DMS79 treated with DMSO at 0.1 percent for 48 hours (cell line): ENCODE results near the gene TMOD2.
A peak's percentile ranks its signal among the peaks of the same experiment; 100 is the strongest.

ENCODE experiments used
- DNase-seq: peaks from one replicate; lab custom pipeline; 2025; lab: John Stamatoyannopoulos, UW

TMOD2 gene

GRCh38 chr15:51750792-51751696 lies at the start of gene TMOD2:
TSS of gene TMOD2 (plus strand) at chr15:51751597. CDS start at chr15:51766442, 14,845 bp downstream.
- peak; percentile 49 for DNase-seq

- no peak for DNase-seq
These were observed 48.7 kb upstream of the TMOD2 start for GRCh38 chr15:51702710-51703109.

DNA sequence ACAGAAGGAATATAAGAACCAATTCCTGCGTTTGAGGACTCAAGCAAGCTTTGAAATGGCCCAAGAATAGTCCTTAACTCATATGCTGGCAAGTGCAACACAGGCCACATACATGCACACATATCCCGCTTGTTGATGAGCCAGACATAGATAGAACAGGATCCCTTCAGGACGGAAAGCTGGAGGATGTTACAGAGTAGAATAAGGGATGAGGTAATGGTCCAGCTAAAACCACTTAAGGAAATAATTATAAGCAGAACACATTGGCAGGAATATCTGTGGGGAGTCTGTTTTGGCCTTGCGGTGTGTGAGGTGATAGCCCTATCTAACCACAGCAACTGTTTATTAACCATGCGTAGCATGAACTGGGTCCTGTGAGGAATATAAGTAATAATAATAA lies 45.1 kb upstream of the TMOD2 start:
- DNase-seq: no peak

DNA sequence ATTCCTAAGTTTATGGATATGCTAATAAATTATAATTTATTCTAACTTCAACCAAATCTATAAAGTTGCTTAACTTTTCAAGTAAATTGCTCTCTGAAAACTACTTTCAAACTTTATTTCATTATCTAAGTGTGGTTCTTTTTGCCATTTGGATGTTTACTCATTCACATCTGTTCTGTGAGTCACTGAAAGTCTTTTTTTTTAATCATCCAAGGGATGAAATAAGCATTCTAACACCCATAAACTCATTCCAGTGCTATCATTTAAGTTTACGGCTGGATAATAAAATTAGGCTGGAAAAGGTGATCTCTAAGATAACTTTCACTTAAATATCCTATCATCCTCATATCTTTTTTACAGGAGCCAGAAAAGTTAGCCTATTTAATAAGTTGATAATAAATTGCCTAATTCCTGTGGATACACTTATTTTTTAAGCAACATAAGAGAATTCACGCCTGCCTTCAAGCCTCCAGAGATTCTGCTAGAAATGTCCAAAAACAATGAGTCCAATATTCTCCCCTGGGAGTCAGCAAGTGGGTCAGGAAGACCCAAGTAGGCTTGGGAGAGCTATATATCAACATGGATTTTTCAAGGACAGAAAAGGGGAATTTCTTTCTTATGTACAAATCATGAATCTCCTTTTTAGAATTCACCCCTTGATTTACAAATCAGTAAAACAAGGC lies 44.3 kb upstream of the TMOD2 start:
- no peak for DNase-seq

GRCh38 chr15:51708013-51708412 lies 43.4 kb upstream of the TMOD2 start:
- peak; percentile 6 for DNase-seq

DNA sequence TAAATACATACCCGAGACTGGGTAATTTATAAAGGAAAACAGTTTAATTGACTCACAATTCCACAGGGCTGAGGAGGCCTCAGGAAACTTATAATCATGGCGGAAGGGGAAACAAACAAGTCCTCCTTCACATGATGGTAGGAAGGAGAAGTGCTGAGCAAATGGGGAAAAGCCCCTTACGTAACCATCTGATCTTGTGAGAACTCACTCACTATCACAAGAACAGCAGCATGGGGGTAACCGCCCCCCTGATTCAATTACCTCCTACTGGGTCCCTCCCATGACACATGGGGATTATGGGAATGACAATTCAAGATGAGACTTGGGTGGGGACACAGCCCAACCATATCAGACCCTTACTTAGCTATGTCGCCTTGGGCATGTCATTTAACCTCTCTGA lies 42.4 kb upstream of the TMOD2 start:
- DNase-seq: no peak

GRCh38 chr15:51714162-51714561 lies 37.2 kb upstream of the TMOD2 start:
- no peak for DNase-seq

DNA sequence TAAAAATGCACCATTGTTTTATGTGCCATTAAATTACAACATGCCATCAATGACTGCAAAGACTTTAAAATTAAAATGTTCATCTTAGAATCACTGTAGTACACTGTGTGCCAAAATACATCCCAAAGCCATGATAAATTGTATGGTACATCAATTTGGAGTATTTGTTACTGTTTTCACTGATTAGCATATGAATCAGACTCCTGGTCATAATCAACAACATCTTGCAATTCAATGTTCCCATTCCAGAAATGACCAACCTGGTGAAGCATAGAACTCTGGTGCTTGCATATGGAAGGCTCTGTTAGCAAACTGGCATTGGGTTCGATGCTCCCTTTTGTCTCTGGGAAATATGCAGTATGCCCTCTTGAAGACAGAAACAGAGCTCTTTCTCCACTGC lies 36.5 kb upstream of the TMOD2 start:
- DNase-seq: no peak

GRCh38 chr15:51718219-51718618 lies 33.2 kb upstream of the TMOD2 start:
- peak; percentile 17 for DNase-seq

DNA sequence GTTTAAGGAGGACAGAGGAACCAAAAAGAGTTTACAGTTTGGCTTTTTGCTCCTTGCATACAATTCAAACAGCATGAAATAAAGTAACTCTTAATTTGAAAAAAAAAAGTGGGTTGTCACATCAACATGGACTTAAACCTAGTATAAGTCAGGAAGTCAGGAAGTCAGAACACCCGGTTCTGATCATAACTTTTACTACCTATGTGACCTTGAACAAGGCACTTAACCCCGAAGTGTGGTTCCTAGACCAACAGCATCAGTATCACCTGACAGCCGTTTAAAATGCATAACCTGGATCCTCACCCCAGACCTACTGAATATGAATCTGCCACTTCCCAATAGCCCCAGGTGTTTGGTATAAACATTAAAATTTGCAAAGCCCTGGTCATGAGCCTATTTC lies 32.7 kb upstream of the TMOD2 start:
- DNase-seq: no peak

DNA sequence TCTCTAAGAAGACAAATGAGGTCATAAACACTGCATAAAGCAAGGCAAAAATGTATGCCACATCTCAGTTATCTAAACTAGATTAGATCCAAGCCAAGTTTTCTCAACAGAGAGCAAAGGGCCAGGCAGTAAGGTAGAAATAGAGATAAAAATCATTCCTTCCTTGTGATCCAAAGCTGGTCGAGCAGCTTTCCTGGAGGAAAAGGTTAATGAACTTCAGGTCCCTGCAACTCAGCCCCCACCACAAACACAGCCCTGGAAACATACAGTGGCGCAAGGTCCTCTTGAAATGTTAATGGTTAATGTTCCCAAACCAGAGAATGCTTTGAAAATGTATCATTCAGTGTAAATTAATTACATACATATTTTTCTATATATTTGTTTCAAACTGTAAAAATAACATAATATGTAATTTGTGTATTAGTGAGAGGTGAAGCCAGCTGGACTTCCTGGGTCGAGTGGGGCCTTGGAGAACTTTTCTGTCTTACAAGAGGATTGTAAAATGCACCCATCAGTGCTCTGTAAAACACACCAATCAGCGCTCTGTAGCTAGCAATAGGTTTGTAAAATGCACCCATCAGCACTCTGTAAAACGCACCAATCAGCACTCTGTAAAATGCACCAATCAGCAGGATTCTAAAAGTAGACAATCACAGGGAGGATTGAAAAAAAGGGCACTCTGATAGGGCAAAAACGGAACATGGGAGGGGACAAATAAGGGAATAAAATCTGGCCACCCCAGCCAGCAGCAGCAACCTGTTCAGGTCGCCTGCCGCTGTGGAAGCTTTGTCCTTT lies 31.0 kb upstream of the TMOD2 start:
- no peak for DNase-seq

- DNase-seq: no peak
These were observed 30.0 kb upstream of the TMOD2 start for GRCh38 chr15:51721199-51721960.

GRCh38 chr15:51724199-51724598 lies 27.2 kb upstream of the TMOD2 start:
- DNase-seq: no peak

DNA sequence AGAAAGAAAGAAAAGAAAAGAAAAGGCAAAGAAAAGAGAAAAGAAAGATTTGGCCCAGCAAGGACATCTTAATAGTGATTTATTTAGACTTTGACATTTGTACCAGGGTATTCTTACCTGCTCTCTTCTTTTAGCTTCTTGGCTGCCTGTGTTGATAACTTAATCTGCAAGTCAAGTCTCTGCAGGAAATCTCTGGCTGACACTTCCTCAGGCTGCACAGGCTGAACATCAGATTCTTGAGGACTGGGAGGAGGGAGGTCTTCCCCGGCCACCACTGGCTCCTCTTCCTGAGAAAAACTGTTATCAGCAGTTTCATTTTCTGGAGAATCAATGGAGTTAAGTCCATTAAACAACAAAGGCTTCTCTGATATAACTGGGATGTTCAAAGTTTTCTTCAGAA lies 26.7 kb upstream of the TMOD2 start:
- no peak for DNase-seq

- DNase-seq: peak; percentile 27
These were observed 24.9 kb upstream of the TMOD2 start for GRCh38 chr15:51726302-51727073.

DNA sequence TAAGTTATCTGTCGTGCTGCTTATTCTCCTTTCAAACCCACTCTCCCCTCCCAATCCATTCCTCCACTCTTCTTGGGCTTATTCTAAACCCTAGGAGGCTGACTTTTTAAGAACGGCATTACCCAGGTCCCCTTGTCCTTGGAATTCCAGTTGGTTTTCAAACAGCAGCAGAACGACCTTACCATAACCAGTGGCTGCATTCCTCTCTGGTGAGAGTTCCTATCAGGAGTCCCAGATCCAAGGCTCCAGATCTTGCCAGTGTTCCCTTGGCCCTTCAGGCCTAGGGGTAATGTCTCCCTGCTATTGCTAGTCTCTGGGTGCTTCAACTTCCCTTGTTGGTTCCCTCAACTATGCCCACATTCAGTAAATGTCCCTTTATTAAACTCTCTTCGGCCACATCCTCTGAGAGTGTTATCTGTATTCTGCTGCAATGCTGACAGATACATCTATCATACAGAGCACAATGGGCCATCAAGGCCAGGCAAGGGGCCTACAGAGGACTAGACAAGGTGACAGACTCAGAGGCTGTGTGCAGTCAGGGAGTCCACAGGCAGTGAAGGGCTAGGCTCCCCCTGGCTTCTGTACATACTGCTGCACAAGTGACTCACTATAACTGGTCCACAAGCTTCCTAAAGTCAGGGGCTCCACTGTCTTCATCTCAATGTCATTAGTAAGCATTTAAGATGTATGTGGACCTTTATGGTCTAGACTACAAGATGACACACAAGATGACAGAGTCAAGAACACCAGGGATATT lies 24.1 kb upstream of the TMOD2 start:
- DNase-seq: no peak

DNA sequence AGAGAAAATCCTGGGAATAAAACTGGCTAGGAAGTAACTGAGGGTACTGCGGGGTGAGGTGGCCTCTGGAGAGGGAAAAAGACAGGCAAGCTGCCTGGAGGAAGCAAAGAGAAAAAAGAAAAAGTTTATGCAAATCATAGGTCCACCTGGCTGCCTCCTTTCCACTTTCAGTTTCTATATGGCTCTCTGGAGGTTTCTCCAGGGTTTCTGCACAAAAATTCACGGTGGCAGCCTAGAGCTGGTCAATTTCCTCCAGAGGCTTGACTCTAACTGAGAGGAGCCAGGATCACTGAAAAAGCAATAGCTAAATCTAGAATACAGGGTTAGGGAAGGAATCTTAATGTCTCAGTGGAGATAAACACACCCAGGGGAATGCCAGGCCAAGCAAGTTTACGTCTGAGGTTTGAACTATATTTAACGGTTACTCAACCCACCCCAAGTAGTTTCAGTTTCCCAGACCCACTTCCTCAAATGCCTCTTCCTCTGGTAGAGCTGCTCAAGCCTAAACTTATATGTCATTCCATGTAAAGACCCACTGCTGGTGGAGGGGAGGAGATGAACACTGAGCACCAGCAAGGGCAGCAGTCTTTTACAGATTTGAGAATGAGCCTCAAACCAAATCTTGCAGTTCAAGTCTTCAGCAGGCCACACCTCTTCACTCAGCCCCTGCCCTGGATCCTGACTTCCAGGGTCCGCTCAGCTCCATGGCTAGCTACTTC lies 19.7 kb upstream of the TMOD2 start:
- DNase-seq: no peak

GRCh38 chr15:51732646-51733045 lies 18.8 kb upstream of the TMOD2 start:
- no peak for DNase-seq

DNA sequence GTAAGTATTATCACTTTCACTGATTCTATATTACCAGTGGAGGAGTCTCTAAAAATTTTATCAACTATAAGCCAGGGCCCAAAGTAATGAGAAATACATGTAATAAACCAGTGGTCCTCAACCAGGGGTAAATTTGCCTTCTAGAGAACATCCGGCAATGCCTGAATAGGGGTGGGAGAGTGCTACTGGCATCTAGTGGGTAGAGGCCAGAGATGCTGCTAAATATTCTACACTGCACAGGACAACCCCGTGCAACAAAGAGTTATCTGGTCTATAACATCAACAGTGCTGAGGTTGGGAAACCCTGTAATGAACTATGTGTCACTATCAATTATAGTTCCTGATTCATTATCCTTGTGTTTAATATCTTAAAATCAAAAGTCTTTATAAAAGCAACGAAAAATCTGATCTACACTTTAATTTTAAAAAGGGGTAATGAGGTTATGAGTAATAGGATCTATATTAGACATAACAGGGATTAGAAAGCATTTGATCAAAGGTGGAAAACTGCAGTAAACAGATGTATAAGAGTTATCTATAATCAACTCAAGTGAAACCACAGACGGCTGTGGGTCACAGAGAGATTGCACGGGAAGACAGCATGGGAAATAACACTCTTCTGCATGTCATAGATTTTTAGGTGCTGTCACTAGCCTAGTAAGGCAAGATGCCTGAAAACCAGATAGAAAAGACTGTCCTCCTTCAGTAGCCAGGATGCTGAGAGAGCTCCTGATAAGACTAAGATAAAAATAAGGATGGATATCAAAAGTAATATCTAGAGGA lies 16.0 kb upstream of the TMOD2 start:
- no peak for DNase-seq
